ENCODE data around the gene NFKB2. TPM values are rescaled to one million over a fixed set of nuclear protein-coding genes. Genes with fewer than 3 reads are reported as not detected.

NFKB2 gene
- total RNA-seq, 1 donor from 2014 or later, result 13.3 TPM

DNA sequence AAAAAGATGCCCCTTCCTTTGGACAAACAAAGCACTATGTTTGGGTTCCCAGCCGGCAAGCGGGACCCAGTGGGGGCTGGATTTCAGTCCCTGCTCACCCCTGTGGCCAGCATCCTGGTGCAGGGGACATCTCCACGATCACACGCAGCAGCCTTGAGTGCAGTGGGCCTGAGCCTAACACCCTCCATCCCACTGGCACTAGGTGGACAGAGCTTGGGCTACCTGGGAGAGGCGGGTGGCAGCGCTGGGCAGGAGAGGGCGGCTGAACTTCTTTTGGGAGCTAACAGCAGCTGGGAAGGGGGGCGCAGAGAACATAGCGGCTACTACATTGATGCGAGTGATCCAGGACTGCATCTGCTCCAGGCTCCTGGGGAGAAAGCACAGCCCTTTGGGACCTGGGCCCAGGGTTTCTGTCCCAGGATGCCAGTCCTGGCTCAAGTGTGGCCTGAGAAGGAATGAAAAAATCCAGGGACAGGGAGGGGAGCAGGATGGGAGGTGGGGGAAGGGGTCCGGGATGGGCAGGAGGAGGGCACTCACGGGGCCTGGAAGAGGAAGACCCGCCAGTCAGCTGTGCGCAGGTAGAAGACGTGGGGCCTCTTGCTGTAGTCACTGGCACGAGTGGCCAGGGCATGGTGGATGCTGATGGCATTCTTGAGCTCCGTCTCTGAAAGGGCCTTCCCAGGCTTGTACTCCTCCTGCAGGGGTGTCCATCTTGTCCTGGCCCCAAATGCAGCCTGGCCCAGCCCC lies 9.0 kb downstream of the NFKB2 start:
- DNase-seq (no peak), ATAC-seq (ENCODE audit: poor library complexity) (no peak)
- intact Hi-C loops (cut with DNase I), result loop anchor here (5.0 kb wide), 1 partner anchor 178 kb away; no protein-coding TSS in a partner anchor

DNA sequence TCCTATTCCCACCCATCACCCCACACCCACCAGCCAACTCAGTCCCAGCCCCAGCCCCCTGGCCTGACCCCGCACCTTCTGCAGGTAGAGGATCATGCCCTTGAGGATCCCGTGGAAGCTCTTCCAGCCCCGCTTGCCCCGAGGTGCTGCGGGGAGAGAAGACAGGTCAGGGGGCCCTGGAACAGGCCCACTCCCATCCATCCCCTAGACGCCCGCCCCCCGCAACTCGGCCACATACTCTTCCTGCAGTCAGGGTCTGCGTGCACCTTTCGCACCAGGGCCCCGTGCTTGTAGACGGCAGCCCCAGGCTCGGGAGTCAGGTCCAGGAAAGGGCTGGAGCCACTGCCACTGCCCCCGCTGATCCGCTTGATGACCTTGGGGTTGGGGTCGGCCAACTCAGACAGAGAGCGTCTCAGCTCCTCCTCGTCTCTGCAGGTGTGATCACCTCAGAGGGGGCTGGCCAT lies 9.6 kb downstream of the NFKB2 start:
- DNase-seq (no peak), ATAC-seq (ENCODE audit: poor library complexity) (no peak)
- intact Hi-C loops (cut with DNase I), result no loop called here

DNA sequence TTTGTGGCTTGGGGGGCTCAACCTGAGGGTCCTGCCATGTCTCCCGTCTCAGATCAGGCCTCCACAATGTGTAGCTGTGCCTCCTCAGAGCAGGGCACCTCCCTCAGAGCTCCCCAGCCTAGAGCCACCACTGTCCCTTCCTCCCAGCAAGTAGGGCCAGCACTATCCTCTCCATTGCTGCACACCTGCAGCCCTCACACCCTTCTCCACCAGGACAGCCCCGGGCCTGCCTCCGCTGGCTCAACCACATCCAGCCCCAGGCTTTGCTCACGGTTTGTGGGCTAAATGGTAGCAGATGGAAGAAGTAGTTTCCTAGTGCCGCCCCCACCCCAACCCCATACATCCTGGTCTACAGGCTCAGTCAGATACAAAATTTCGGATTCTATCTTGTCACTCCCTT lies 10.1 kb downstream of the NFKB2 start:
- DNase-seq (no peak), ATAC-seq (ENCODE audit: poor library complexity) (no peak)
- intact Hi-C loops (cut with DNase I), result no loop called here

DNA sequence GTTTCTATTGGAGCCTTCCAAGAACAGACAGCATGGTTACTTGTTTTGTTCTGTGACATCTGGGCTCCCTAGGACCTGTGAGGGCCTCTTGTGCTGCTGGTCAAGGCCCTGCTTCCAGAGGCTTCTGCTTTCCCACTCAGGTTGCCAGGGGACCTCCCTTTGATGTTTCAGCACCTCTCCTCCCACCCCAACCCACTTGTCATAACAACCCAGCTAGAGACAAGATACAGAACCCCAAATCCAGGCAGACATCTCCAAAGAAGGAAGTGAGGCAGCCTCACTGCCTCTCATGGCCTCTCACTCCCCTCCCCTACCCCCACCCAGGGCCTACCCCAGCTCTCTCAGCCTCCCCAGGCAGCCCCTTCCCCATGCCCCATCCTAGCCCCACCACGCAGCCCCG lies 11.3 kb downstream of the NFKB2 start:
- ATAC-seq (ENCODE audit: poor library complexity), result no peak
- intact Hi-C loops (cut with DNase I), result no loop called here
- DNase-seq, result no peak

DNA sequence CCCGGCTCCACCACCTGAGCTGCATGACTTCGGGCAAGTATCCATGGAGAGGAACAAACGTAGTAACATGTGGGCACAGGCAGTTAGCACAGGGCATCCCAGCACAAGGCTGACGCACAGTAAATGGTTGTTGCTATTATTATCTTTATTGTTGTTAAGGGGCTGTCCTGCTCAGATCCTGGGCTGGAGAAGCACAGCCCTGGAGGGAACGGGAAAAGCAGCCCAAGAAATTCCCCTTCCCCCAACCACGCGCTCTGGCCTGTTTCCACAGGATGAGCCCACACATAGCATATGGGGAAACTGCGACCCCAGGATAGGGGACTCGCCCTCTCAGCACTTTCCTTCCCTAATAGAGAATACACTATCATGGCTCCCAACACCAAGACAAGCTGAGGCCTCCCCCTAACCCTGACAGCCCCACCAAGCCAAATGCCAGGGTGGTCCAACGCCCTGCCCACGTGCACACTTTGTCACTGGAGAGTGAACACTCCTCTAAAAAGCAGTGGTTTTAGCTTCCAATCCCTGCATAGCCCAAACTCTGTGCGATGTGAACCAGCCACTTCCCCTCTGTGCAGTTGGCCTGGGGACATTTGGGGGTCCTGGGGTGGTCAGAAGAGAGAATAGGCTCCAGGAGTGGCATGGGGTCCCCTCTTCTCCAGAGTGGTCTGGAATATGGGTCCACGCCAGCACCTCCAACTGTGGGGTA lies 12.1 kb downstream of the NFKB2 start:
- no peak for ATAC-seq (ENCODE audit: poor library complexity)
- intact Hi-C loops (cut with DNase I), result no loop called here

DNA sequence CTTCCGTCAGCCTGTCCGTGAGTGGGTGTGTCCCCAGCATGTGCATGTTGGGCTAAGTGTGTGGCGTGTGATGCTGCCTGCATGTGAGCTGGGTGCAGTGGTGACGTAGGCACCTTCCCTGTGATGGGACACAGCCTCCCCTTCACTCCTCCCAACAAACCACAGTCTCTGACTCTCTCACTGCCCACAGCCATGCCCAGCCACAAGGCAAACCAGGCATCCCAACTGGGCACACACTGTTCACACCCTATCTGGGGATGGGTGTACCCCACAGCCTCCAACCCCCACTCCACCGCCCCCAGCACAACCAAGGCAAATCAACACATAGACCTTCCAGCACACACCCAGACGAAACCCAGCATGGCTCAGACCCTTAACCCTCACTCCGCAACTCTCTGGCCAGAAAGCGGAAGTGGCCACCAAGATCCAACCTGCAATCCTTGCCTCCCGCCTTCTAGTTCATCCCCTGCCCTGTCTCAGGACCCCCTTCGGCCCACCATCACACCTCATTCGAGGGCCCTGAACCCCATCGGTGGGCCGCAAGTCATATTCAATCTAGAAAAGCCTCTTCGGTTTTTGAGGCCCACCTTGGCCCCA lies 12.7 kb downstream of the NFKB2 start:
- intact Hi-C loops (cut with DNase I), result no loop called here
- no peak for ATAC-seq (ENCODE audit: poor library complexity)
- DNase-seq, result no peak

More for the DNA sequence above, 12.1 kb downstream of the NFKB2 start:
- no peak for DNase-seq

DNA sequence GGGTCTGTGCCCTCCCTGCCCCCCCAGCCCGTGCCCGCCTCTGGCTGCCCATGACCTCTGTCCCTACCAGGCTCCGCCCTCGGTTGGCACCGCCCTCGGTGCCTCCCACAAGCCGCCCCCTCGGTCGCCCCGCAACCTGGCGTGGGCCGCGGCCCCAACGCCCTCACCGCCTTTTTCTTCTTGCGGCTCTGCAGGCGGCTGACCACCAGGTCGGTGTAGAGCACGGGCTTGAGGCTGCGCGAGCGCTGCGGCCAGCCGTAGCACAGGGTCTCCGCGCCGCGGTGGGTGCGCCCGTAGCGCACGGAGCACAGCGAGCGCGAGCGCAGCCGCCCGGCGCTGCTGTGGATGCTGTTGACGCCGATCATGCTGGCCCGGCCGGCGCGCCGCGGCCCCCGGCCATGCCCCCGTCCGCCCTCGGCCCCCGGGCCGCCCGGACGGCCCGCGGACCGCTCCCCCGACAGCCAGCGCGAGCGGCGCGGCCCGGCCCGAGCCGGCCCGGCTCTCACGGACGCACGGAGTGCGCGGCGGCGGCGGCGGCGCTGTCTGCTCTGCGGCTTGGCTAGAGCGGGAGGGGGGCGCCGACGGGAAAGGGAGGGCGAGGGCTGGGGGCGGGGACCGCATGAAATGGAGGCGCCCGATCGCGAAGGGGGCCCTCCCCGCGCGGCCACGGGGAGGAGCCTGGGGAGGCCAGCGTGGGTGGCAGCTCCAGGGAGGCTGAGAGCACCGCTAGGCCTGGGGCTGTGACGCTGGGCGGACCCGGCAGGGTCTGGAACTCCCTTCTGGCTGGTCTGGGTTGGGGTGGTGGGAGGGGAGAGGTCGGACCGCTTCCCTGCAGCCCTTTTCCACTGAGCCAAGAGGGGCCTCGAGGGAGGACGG lies 13.5 kb downstream of the NFKB2 start:
- intact Hi-C loops (cut with DNase I), result no loop called here
- ATAC-seq (ENCODE audit: poor library complexity) (peak; percentile 10), DNase-seq (no peak)

DNA sequence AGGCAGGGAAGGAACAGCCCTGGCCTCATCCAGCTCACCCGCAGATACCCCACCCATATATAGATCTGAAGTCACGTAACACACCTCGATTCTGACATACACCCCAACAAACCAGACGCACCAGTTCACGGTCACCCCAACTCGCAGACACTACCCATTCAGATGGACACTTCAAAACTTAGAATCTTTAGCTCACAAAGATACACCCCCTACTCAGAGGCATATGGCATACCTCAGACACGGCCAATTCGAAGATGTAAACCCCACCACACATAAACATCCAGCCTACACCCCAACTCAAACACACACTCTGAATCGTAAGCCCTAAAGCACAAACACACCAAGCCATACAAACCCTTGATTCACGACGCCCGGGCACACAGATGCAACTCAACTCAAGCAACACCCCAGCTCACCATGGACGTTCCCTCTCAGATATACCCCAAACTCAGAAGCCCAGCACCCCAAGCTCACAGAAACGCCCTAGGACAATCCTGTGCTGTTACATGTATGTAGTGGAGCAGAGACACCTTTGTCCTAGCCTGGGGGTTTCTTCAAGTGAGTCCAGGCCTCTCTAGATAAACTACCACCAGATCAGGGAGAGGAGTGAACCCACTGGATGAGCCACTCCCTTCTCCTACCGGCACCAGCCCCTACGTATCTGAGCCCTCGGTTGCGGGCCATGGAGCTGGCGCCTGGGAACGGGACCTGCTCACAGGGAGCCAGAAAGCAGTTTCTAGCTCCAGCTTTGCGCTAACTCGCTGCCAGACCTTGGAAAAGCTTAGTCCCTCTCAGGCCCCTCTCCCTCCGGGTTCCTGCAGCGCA lies 14.3 kb downstream of the NFKB2 start:
- DNase-seq, result no peak
- ATAC-seq (ENCODE audit: poor library complexity), result no peak
- intact Hi-C loops (cut with DNase I), result no loop called here

DNA sequence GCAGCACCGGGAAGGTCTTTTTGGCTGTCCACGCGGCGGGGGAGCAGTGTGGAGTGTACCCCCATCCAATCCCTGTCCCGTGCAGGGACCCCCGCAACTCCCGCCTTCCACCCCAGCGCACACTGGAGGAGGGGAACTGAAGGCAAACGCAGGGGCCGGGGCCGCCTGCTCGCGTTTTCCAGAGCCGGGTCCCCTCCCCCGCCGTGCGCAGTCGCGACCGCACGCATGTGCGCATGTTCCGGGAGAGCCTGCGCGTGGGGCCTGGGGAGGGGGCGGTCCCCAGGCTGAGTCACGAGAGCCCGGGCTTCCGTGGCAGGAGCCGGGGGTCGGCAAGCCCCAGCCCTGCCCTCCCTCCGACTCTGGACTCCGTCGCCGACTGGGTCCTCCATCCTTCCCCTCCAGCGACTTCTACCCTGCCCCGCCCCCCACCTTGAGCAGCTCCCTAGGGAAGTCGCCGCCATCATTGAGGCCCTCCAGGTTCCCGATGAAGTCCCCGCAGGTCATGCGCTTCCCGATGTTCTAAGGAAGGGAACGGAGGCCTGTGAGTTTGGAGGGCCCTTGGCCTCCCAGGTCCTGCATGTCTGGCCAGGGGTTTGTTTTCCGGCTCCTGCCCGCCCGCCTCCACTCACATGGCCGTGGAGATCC lies 15.0 kb downstream of the NFKB2 start:
- ATAC-seq (ENCODE audit: poor library complexity), result peak; percentile 22
- DNase-seq, result no peak
- intact Hi-C loops (cut with DNase I), result no loop called here

DNA sequence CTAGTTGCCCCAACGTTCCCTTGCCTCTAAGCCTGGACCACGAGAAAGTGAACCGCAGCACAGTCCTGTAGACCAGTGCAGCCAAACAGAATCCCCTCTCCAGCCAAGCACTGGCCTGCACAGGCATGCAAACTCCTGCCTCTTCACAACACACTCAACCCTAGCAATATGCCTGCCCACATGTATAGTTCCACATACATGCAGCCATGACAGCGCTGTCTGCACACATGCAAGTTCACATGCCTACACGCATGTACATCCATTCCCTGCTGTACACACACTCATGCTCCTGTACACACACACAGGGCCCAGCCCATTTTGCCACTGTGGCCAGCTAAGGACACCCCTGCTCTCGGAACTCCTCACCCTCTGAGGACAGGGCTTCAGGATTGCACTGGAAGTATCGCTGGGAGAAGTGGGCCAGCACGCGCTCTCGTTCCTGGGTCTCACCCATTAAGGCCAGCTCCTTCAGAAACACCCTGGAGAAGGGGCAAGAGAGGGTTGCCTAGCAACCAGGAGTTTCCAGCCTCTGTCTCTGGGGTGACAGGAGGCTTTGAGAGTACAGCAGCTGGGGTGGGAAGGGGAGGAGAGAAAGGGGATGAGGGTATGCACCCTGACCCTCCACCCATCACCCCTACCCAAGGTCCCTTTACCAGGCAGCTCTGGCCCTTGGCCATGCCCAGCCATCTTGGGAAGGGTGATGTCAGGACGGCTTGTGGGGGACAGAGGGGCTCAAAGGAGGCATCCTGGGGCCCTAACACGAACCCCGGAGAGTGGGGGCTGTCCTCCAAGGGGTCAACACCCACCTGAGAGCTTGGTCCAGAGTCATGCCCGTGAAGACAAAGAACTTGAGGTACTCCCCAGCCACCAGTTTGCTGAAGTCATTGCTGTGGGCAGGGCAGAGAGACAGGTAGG lies 16.1 kb downstream of the NFKB2 start:
- ATAC-seq (ENCODE audit: poor library complexity) (no peak), DNase-seq (no peak)
- intact Hi-C loops (cut with DNase I), result no loop called here

DNA sequence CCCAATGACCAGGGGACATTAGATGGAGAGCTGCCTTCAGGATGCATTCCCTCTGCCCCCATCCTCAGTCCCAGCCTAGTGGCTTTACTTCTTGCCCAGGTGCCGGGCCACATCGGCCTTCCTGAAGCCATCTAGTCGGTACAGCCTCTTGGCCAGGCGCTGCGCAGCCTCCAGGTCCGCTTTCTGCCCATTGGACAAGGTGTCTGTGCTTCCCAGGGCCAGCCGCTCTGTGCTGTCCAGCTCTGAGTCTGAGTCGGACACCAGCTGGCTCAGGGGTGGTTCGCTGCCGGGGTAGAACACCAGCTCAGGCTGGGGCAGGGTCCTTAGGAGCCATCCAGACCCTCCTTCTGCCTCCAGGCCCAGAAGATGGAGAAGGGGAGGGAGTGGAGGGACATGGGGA lies 16.8 kb downstream of the NFKB2 start:
- ATAC-seq (ENCODE audit: poor library complexity), result no peak
- no peak for DNase-seq
- intact Hi-C loops (cut with DNase I), result no loop called here

DNA sequence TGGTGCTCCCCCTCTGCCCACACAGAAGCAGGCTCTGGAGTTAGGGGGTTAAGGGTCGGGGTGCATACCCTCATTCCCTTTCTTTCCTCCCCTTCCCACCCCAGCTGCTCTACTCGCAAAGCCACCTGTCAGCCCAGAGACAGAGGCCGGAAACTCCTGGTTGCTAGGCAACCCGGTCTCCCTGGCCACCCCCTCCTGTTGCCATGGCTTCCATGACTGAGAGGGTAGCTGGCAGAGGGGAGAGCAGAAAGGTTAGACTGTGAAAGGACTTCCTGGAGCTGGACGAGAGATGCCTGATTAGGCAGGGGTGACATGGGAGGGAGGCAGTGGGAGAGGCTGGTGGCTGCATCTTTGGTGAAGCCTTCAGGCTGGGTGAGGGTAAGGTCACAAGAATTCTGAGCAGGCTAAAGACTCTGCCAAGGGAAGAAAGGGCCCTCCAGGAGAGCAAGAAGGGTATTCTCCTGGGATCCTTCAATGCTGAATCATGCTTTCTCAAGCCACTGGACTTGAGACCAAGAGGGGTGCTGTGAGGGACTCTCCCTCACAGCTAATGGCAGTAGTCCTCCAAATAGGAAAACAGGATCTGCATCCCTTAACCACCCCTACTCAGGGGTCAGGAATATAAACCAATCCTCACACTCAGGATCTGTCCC lies 17.7 kb downstream of the NFKB2 start:
- DNase-seq, result no peak
- no peak for ATAC-seq (ENCODE audit: poor library complexity)
- intact Hi-C loops (cut with DNase I), result no loop called here

DNA sequence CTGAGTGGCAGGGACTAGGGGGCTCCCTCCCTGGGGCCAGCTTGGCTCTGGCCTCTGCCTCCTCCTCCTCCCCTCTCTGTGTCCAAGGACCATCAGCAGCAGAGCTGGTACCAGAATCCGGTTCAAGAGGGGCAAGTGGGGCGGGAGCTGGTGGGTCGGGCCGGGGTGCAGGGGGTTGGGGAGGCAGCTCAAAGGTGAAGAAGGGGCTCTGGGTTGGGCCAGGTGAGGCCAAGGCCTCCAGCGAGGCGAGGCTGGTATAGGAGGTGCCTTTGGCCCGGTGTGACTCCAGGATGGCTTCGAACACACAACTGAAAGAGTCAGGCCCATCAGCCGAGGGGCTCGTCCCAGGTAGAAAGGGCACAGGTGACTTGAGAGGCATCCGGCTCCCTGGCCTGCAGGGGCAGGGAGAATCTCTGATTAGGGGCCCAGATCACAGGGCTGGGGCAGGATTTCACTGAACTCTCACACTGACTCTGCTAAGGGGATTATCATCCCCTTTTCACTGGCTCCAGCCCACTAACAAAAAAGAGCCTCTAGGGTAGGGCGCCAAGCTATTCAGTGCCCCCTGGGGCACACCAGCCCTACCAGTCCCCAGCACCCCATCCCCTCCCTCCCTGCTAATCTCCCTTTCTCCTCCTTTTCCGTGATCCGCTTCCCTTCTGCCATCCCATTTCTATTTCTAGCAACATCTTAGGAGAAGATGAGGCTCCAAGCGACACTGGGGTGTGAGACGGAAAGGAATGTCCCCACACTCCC lies 18.5 kb downstream of the NFKB2 start:
- DNase-seq (no peak), ATAC-seq (ENCODE audit: poor library complexity) (no peak)
- intact Hi-C loops (cut with DNase I), result no loop called here

DNA sequence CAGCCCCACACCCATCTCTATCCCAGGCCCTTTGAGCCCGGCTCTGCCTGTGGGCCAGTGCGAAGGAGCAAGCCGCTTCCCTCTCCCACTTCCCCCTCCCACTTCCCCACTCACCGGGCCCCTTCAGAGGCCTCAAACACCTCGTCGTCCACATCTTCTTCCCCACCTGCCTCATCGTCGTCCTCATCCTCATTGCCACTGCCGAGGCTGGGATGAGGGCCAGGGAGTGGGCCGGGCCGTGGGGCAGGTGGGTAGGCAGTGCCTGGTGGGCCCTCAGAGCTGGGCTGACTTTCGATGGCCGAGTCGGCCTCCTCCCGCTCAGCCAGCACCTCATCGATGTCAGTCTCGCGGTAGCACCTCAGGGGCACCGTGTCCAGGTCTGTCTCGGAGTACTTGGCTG lies 19.2 kb downstream of the NFKB2 start:
- intact Hi-C loops (cut with DNase I), result no loop called here
- ATAC-seq (ENCODE audit: poor library complexity) (no peak), DNase-seq (peak; percentile 13)

DNA sequence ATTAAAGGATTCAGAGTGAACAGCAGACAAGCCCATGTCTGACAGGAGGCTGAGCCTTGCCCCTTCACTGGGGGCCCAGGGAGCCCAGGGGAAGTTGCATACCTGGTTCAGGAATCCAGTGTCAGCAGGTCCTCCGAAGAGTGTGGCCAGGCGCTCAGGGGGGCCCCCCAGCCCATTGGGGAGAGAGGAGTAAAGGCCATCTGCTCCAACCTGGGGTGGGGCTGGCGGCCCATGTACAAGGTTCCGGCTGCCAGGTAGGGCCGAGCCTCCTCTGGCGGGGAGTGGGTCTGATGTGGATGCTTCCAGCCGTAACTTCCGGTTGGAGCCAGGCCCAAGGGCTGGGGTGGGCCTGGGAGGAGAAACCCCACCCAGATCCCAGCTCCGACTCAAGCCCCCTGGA lies 20.8 kb downstream of the NFKB2 start:
- intact Hi-C loops (cut with DNase I), result no loop called here
- ATAC-seq (ENCODE audit: poor library complexity) (no peak), DNase-seq (no peak)

DNA sequence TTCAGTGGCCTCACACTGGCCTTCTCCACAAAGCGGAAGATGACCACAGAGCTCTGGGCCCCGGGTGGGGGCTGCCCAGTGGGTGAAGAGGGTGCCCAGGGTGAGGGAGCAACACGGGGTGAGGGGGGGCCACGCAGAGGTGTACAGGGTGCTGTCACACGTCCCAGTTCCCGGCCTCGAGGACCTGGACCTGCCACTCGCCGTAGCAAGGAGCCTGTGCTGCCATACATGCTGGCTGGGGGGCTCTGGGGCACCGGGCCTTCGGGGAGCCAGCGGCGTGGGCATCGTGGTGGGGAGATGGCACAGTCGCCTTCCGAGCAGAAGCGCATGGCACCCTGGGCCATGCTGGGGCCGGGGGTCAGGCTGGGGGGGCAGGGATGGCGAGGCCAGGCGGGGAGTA lies 21.2 kb downstream of the NFKB2 start:
- DNase-seq, result no peak
- intact Hi-C loops (cut with DNase I), result no loop called here
- no peak for ATAC-seq (ENCODE audit: poor library complexity)
